GM23338 (cell line): ENCODE data around the gene EPS8L2. TPM values are rescaled to one million over a fixed set of nuclear protein-coding genes. Genes with fewer than 3 reads are reported as not detected.

Source experiments
- ATAC-seq: fragments of 200-7000 bp; cut with Tn5 transposase; 3 replicates; pipeline ENCODE4 v1.9.1; 2020
- DNase-seq: peaks from one replicate; pipeline ENCODE4 v3.0.0-alpha.2; 2015; ENCODE audit warnings: low spot score
- H2AFZ ChIP-seq: fragments of 200-600 bp; sonication (generic); 2 replicates; pipeline ENCODE4 v1.8.0; 2016; ENCODE audit warnings: antibody characterized with exemption, mild to moderate bottlenecking, moderate library complexity
- H3F3A ChIP-seq: fragments of 200-600 bp; sonication (generic); replicated peaks from 2 replicates; pipeline ENCODE4 v1.8.0; 2017; ENCODE audit warnings: antibody characterized with exemption, mixed run types, low read depth
- H3K27ac ChIP-seq: fragments of 200-600 bp; sonication (generic); 2 replicates; pipeline ENCODE4 v1.6.1; 2016; ENCODE audit warnings: low read depth
- H3K27me3 ChIP-seq: fragments of 200-600 bp; sonication (generic); 2 replicates; pipeline ENCODE4 v1.8.0; 2016; ENCODE audit warnings: mild to moderate bottlenecking, mixed run types, moderate library complexity; ENCODE audit not compliant: insufficient read depth
- H3K36me3 ChIP-seq: fragments of 200-600 bp; sonication (generic); 2 replicates; pipeline ENCODE4 v1.8.0; 2016; ENCODE audit warnings: mild to moderate bottlenecking; ENCODE audit not compliant: insufficient read depth
- H3K4me1 ChIP-seq: fragments of 200-600 bp; sonication (generic); 2 replicates; pipeline ENCODE4 v1.8.0; 2016; ENCODE audit warnings: mild to moderate bottlenecking, moderate library complexity; ENCODE audit not compliant: insufficient read depth
- H3K4me2 ChIP-seq: fragments of 200-600 bp; sonication (generic); 2 replicates; pipeline ENCODE4 v1.7.1; 2017; ENCODE audit warnings: mixed run types
- H3K4me3 ChIP-seq: fragments of 200-600 bp; sonication (generic); 2 replicates; pipeline ENCODE4 v1.6.1; 2016; ENCODE audit warnings: mixed run types
- H3K79me2 ChIP-seq: fragments of 200-600 bp; sonication (generic); replicated peaks from 2 replicates; pipeline ENCODE4 v1.8.0; 2017; ENCODE audit warnings: mild to moderate bottlenecking; ENCODE audit not compliant: insufficient read depth
- H3K9me2 ChIP-seq: fragments of 200-600 bp; sonication (generic); 2 replicates; pipeline ENCODE4 v1.8.0; 2017; ENCODE audit not compliant: insufficient read depth
- H4K20me1 ChIP-seq: fragments of 200-600 bp; sonication (generic); replicated peaks from 2 replicates; pipeline ENCODE4 v1.8.0; 2017; ENCODE audit warnings: mild to moderate bottlenecking; ENCODE audit not compliant: insufficient read depth
- H3K27ac Mint-ChIP-seq: 2 replicates; pipeline ENCODE4 v1.8.0; 2020; ENCODE audit warnings: inconsistent platforms, mild to moderate bottlenecking, moderate library complexity, mixed read lengths
- H3K27me3 Mint-ChIP-seq: 3 replicates; pipeline ENCODE4 v1.8.0; 2022; ENCODE audit warnings: low read depth, mild to moderate bottlenecking, moderate library complexity, mixed read lengths, inconsistent platforms; ENCODE audit not compliant: insufficient read depth, poor library complexity
- H3K36me3 Mint-ChIP-seq: 3 replicates; pipeline ENCODE4 v1.8.0; 2021; ENCODE audit warnings: low read depth, mild to moderate bottlenecking, inconsistent platforms, moderate library complexity, mixed read lengths
- H3K4me1 Mint-ChIP-seq: 3 replicates; pipeline ENCODE4 v1.8.0; 2020; ENCODE audit warnings: mild to moderate bottlenecking, inconsistent platforms, mixed read lengths
- H3K4me3 Mint-ChIP-seq: 3 replicates; pipeline ENCODE4 v1.8.0; 2021; ENCODE audit warnings: moderate library complexity, mild to moderate bottlenecking, inconsistent platforms, mixed read lengths
- H3K9me3 Mint-ChIP-seq: 3 replicates; pipeline ENCODE4 v1.8.0; 2020; ENCODE audit warnings: moderate library complexity, mild to moderate bottlenecking, inconsistent platforms, mixed read lengths
- CTCF ChIP-seq, 2 experiments: fragments of 200-600 bp in 1 of 2; sonication (generic) in 1 of 2; conservative IDR thresholded peaks; 2 replicates each; pipeline versions ENCODE4 v1.5.1 to v1.6.1; 2016 to 2017; ENCODE audit warnings: antibody characterized with exemption in 2 of 2, low read depth in 2 of 2, mild to moderate bottlenecking in 2 of 2, moderate library complexity in 1 of 2
- ETS1 ChIP-seq: IDR thresholded peaks from 2 replicates; pipeline ENCODE4 v1.6.1; 2016; ENCODE audit warnings: antibody characterized with exemption
- JUNB ChIP-seq: IDR thresholded peaks from one replicate; pipeline ENCODE4 v1.6.1; 2016; ENCODE audit warnings: antibody characterized with exemption; ENCODE audit not compliant: unreplicated experiment
- NANOG ChIP-seq: IDR thresholded peaks from 2 replicates; pipeline ENCODE4 v1.6.1; 2016; ENCODE audit warnings: antibody characterized with exemption, borderline replicate concordance
- REST ChIP-seq: IDR thresholded peaks from one replicate; pipeline ENCODE4 v1.6.1; 2018; ENCODE audit warnings: antibody characterized with exemption; ENCODE audit not compliant: unreplicated experiment
- ZNF114 ChIP-seq: fragments of 250-450 bp; sonication (Bioruptor Pico); IDR thresholded peaks from 2 replicates; pipeline ENCODE4 v1.5.0; 2020; ENCODE audit warnings: mild to moderate bottlenecking, moderate library complexity
- ZNF331 ChIP-seq: fragments of 250-450 bp; sonication (Bioruptor Pico); IDR thresholded peaks from 2 replicates; pipeline ENCODE4 v1.5.0; 2020; ENCODE audit warnings: low read depth, mild to moderate bottlenecking, moderate library complexity
- ZNF462 ChIP-seq: fragments of 250-450 bp; sonication (Bioruptor Pico); IDR thresholded peaks from 2 replicates; pipeline ENCODE4 v1.5.0; 2020; ENCODE audit warnings: mild to moderate bottlenecking, moderate library complexity
- polyA plus RNA-seq: library from polyadenylated mRNA; unstranded; fragments of >200 nt; fragmentation: Nextera tagmentation; extraction: Ambion mirVana; gene quantifications from 2 replicates; pipeline ENCODE4 v1.2.1, GENCODE V29; 2016
- total RNA-seq: library from RNA; depleted of rRNA; stranded (reverse); fragments of >200 nt; shearing (Covaris generic); gene quantifications from 2 replicates; pipeline ENCODE4 v1.2.3, GENCODE V29; 2014

EPS8L2 gene
- total and polyA plus RNA-seq, 2 experiments from 2014 or later, result 38.7 to 59.4 TPM

- H3K9me3 Mint-ChIP-seq, result no peaks in the 10 kb centered on the region
- H3K27ac ChIP-seq, result no peak overlapping the region; the same call in 1 of the 2 replicates
- no peaks in the 10 kb centered on the region for H3K4me1 ChIP-seq
- no peak overlapping the region for H2AFZ ChIP-seq
- H3K4me1 Mint-ChIP-seq, result 0 out of 3 replicates have a peak, but pooled peaks cover 3% of the 10 kb centered on the region
- no peak overlapping the region for H3K4me3 Mint-ChIP-seq
- peaks cover 3% of the 10 kb centered on the region; the same call in 1 of the 2 replicates for H3K79me2 ChIP-seq
- no peaks in the 10 kb centered on the region for H3K9me2 ChIP-seq
- H3K4me2 ChIP-seq, result no peak overlapping the region
- peaks cover 13% of the 10 kb centered on the region; the same call in 1 of the 2 replicates for H4K20me1 ChIP-seq
- peaks cover 9% of the 10 kb centered on the region for H3K36me3 ChIP-seq
- TF ChIP-seq ZNF462, result no peak
- TF ChIP-seq ZNF114 (CRISPR knock-in tag), result no peak
- H3K36me3 Mint-ChIP-seq, result peaks cover 20% of the 10 kb centered on the region; the same call in 2 of the 3 replicates
- DNase-seq (no peak), ATAC-seq (no peak)
- H3K27me3 Mint-ChIP-seq, result peaks cover 6% of the 10 kb centered on the region
- H3F3A ChIP-seq, result peaks cover 18% of the 10 kb centered on the region; the same call in 1 of the 2 replicates
- no peak overlapping the region for H3K27ac Mint-ChIP-seq
- no peaks in the 10 kb centered on the region for H3K27me3 ChIP-seq
- H3K4me3 ChIP-seq, result no peak overlapping the region
Observed at GRCh38 chr11:659532-660085, 46.4 kb upstream of the EPS8L2 start.

- H3K79me2 ChIP-seq, result peaks cover 3% of the 10 kb centered on the region; the same call in 1 of the 2 replicates
- H3K36me3 Mint-ChIP-seq, result peaks cover 19% of the 10 kb centered on the region
- TF ChIP-seq CTCF (conservative IDR thresholded peaks at IDR 0.05; ENCODE audit: low read depth in 2 of 2), result no peak
- no peak for TF ChIP-seq ZNF331 (CRISPR knock-in tag)
- TF ChIP-seq ETS1, result no peak
- TF ChIP-seq REST, result no peak
- TF ChIP-seq JUNB, result no peak
- no peak for TF ChIP-seq NANOG
- peaks cover 18% of the 10 kb centered on the region; the same call in 1 of the 2 replicates for H3F3A ChIP-seq
- no peaks in the 10 kb centered on the region for H3K27me3 ChIP-seq
- H3K4me1 ChIP-seq, result no peaks in the 10 kb centered on the region
- H2AFZ ChIP-seq, result no peak overlapping the region
- no peak overlapping the region; the same call in 1 of the 2 replicates for H3K27ac ChIP-seq
- H3K9me3 Mint-ChIP-seq, result no peaks in the 10 kb centered on the region
- no peak overlapping the region for H3K27ac Mint-ChIP-seq
- H3K4me3 Mint-ChIP-seq, result no peak overlapping the region
- ATAC-seq (no peak), DNase-seq (no peak)
- H3K4me1 Mint-ChIP-seq, result 0 out of 3 replicates have a peak, but pooled peaks cover 3% of the 10 kb centered on the region
- H3K4me3 ChIP-seq, result no peak overlapping the region
- no peaks in the 10 kb centered on the region for H3K9me2 ChIP-seq
- H3K36me3 ChIP-seq, result peaks cover 9% of the 10 kb centered on the region
- peaks cover 13% of the 10 kb centered on the region; the same call in 1 of the 2 replicates for H4K20me1 ChIP-seq
- peaks cover 4% of the 10 kb centered on the region for H3K27me3 Mint-ChIP-seq
- no peak overlapping the region for H3K4me2 ChIP-seq
Observed at GRCh38 chr11:660281-660680, 45.8 kb upstream of the EPS8L2 start.
